DOHH2 (cell line): ENCODE data around the gene MUC3A.

Source experiments
- H3F3A ChIP-seq: fragments of 200-600 bp; sonication (generic), shearing (Covaris generic); 2 replicates; pipeline ENCODE4 v1.6.0; 2016; ENCODE audit warnings: antibody characterized with exemption, mild to moderate bottlenecking; ENCODE audit not compliant: control insufficient read depth, insufficient read depth
- H3K27ac ChIP-seq: fragments of 200-600 bp; sonication (generic); 2 replicates; pipeline ENCODE4 v1.5.1; 2014; ENCODE audit warnings: low read depth, mild to moderate bottlenecking, low read length, moderate library complexity
- H3K27me3 ChIP-seq: fragments of 200-600 bp; sonication (generic); 2 replicates; pipeline ENCODE4 v1.6.1; 2014; ENCODE audit warnings: mild to moderate bottlenecking, low read length, mixed read lengths; ENCODE audit not compliant: control insufficient read depth
- H3K36me3 ChIP-seq: fragments of 200-600 bp; sonication (generic); 2 replicates; pipeline ENCODE4 v1.6.1; 2014; ENCODE audit warnings: mild to moderate bottlenecking, low read length, moderate library complexity, mixed read lengths; ENCODE audit not compliant: control insufficient read depth
- H3K4me1 ChIP-seq: fragments of 200-600 bp; sonication (generic); 2 replicates; pipeline ENCODE4 v1.6.1; 2014; ENCODE audit warnings: mild to moderate bottlenecking, low read length, mixed read lengths; ENCODE audit not compliant: control insufficient read depth
- H3K4me2 ChIP-seq: fragments of 200-600 bp; sonication (generic); 2 replicates; pipeline ENCODE4 v1.6.0; 2014; ENCODE audit warnings: mild to moderate bottlenecking, low read length, moderate library complexity
- H3K4me3 ChIP-seq: fragments of 200-600 bp; sonication (generic); 2 replicates; pipeline ENCODE4 v1.5.1; 2014; ENCODE audit warnings: mild to moderate bottlenecking, low read length, mixed read lengths
- H3K79me2 ChIP-seq: fragments of 200-600 bp; sonication (generic); 2 replicates; pipeline ENCODE4 v1.6.1; 2014; ENCODE audit warnings: mild to moderate bottlenecking, low read length, mixed read lengths; ENCODE audit not compliant: control insufficient read depth
- H3K9me2 ChIP-seq: fragments of 200-600 bp; sonication (generic); replicated peaks from 2 replicates; pipeline ENCODE4 v1.6.1; 2014; ENCODE audit warnings: mild to moderate bottlenecking, low read length, mixed read lengths; ENCODE audit not compliant: control insufficient read depth
- H3K9me3 ChIP-seq: fragments of 200-600 bp; sonication (generic); 2 replicates; pipeline ENCODE4 v1.6.1; 2014; ENCODE audit warnings: antibody characterized with exemption, low read length, mixed read lengths; ENCODE audit not compliant: control insufficient read depth, insufficient read depth
- H4K20me1 ChIP-seq: fragments of 200-600 bp; sonication (generic); 2 replicates; pipeline ENCODE4 v1.6.0; 2014; ENCODE audit warnings: low read depth, mild to moderate bottlenecking, antibody characterized with exemption, low read length, moderate library complexity; ENCODE audit not compliant: control insufficient read depth, insufficient read depth
- EZH2phosphoT487 ChIP-seq: fragments of 200-600 bp; sonication (generic); IDR thresholded peaks from 2 replicates; pipeline ENCODE4 v1.6.1; 2017; ENCODE audit warnings: borderline replicate concordance, mild to moderate bottlenecking, antibody characterized with exemption, low read length, moderate library complexity, mixed read lengths
- TF ChIP-seq, protein P1 (sequence below): fragments of 200-600 bp; sonication (generic); IDR thresholded peaks from one replicate; pipeline ENCODE4 v1.5.1; 2014; ENCODE audit warnings: antibody characterized with exemption, mild to moderate bottlenecking, low read depth, low read length; ENCODE audit not compliant: poor library complexity, severe bottlenecking

Gene MUC3A

DNA sequence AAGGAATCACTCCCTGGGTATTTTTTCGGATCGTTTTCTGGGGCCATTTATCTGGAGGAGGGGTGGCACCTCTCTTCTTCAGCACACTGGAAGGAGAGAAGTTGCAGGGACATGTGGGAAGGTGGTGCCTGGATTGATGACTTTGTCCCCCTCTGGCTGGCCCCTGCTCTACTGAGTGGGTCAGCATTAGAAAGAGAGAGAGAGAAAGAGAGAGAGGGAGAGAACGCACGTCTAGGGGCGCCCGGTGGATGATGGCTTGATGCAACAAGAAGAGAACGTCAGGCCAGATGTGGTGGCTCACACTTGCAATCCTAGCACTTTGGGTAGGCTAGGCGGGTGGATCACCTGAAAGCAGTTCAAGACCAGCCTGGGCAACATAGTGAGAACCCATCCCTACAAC is 14.5 kb downstream of the MUC3A start:
- Histone ChIP-seq H3K9me2 (no peaks in the 10 kb centered on the region), H3K79me2 (no peaks in the 10 kb centered on the region), H3K9me3 (no peaks in the 10 kb centered on the region), H3K36me3 (no peaks in the 10 kb centered on the region), H3F3A (no peaks in the 10 kb centered on the region), H3K4me2 (no peak overlapping the region), H3K4me1 (no peaks in the 10 kb centered on the region), H3K27ac (no peak overlapping the region), H3K27me3 (peaks cover 19% of the 10 kb centered on the region), H3K4me3 (no peak overlapping the region), H4K20me1 (no peaks in the 10 kb centered on the region)
- TF ChIP-seq EZH2phosphoT487, result no peak
- TF ChIP-seq, protein P1, sequence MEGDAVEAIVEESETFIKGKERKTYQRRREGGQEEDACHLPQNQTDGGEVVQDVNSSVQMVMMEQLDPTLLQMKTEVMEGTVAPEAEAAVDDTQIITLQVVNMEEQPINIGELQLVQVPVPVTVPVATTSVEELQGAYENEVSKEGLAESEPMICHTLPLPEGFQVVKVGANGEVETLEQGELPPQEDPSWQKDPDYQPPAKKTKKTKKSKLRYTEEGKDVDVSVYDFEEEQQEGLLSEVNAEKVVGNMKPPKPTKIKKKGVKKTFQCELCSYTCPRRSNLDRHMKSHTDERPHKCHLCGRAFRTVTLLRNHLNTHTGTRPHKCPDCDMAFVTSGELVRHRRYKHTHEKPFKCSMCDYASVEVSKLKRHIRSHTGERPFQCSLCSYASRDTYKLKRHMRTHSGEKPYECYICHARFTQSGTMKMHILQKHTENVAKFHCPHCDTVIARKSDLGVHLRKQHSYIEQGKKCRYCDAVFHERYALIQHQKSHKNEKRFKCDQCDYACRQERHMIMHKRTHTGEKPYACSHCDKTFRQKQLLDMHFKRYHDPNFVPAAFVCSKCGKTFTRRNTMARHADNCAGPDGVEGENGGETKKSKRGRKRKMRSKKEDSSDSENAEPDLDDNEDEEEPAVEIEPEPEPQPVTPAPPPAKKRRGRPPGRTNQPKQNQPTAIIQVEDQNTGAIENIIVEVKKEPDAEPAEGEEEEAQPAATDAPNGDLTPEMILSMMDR, result no peak

DNA sequence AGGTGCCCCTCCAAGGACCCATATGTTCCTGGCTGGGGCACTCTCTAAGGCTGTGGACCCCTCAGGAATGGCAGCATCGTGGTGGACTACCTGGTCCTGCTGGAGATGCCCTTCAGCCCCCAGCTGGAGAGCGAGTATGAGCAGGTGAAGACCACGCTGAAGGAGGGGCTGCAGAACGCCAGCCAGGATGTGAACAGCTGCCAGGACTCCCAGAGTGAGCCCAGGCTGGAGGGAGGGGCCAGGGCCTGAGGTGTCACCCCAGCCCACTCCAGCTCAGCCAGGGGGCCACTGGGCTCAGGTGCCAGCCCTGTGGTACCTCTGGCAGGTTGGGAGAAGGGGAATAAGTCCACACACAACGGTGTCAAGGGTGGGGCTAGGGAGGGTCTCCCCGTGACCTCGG is 15.3 kb downstream of the MUC3A start:
- Histone ChIP-seq H3K4me1 (no peaks in the 10 kb centered on the region), H3K27me3 (peaks cover 19% of the 10 kb centered on the region), H3K36me3 (no peaks in the 10 kb centered on the region), H3K27ac (no peak overlapping the region), H3F3A (no peaks in the 10 kb centered on the region), H3K4me2 (no peak overlapping the region), H4K20me1 (no peaks in the 10 kb centered on the region), H3K79me2 (no peaks in the 10 kb centered on the region), H3K4me3 (no peak overlapping the region), H3K9me2 (no peaks in the 10 kb centered on the region), H3K9me3 (no peaks in the 10 kb centered on the region)
- TF ChIP-seq EZH2phosphoT487, result no peak
- TF ChIP-seq, protein P1, result no peak

DNA sequence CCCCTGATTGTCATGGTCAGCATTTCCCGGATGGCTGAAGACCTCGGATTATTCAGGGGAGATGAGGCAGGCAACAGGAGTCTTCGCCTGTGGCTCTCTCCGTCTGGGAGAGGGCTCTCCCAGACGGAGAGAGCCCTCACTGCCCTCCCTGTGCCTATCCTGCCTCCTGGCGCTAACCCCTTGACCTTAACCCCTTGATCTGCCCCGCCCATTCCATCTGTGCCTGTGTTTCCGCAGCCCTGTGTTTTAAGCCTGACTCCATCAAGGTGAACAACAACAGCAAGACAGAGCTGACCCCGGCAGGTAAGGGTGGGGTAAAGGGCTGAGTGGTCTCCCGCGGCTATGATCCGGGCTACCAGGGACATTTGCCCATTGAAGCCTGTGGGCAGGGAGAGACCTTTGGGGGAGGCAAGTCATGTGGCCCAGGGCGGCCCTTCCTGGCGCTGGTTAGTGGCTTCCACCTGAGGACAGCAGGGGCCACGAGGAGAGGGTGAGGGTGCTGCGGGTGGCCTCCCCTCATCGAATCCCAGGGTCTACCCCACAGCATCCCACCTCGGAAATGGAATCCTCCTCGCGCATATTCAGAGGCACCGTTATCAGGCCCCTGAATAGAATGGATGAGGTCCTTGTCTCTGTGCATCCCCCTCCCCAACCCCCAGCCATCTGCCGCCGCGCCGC is 15.8 kb downstream of the MUC3A start:
- Histone ChIP-seq H3F3A (no peaks in the 10 kb centered on the region), H3K9me2 (no peaks in the 10 kb centered on the region), H3K27ac (no peak overlapping the region), H3K4me3 (no peak overlapping the region), H3K27me3 (peaks cover 19% of the 10 kb centered on the region), H3K4me2 (no peak overlapping the region), H4K20me1 (no peaks in the 10 kb centered on the region), H3K79me2 (no peaks in the 10 kb centered on the region), H3K4me1 (no peaks in the 10 kb centered on the region), H3K36me3 (no peaks in the 10 kb centered on the region), H3K9me3 (no peaks in the 10 kb centered on the region)
- TF ChIP-seq, protein P1, result no peak
- no peak for TF ChIP-seq EZH2phosphoT487
